ENCODE data around the gene NXPH4. TPM values are rescaled to one million over a fixed set of nuclear protein-coding genes. Genes with fewer than 3 reads are reported as not detected.

Gene NXPH4
- total RNA-seq, 1 donor from 2014 or later, result 2.4 TPM

DNA sequence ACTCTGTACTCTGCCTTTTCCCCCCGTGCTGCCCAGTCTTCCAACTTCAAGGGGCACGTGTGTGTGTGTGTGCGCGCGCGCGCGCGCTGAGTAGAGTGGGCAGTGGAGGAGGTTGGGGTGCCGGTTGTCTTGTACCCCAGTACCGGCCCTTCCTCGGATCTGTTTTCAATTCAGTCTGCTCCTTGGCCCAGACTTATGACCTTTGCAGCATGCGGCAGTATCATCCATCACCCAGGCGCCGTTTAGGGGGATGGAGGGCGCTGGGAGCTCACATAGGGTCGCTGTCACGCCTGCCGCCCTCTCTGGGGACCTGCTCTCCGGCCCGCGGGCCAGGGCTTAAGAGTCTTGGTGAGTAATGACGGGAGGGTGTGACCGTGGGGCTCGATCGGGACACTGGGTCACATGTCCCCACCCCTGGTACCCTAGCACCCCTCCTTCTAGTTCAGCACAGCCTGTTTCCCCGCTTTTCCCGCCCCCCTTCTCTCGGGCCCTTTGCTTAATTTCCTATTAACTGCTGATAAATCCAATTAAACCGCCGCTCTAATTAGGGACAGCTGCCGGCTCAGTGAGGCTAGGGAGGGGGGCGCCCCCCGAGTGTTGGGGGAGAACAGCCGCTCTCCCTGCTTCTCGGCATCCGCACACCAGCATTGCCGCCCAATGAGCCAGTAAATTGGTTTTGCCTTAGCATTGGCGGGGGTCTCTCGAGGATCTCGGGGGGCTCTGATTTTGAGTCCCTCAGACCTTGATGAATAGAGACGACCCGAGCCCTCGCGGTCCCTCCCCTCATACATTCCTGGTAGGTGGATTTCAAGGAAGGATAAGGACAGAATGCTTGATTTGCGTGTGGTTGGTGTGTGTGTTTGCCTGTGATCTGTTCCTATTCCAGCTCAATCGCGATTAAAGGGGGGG lies 25.1 kb downstream of the NXPH4 start:
- peak; percentile 30 for DNase-seq (ENCODE audit: low read depth)

DNA sequence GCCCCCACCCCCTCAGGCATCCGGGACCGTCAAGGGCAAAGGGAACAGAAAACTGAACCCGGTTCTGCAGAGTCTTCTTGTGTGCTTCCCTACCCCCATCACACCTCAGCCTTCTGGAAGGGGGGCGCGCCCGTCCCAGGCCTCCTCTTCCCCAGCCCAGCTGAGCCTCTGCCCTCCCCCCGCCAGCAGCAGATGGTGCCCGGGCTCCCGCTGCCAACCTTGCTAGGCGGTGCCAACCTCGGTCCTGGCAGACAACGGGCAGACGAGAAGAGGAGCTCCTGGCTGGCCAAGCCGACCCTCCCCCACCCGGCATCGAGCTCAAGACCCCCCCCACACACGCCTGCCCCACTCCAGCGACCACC lies 25.7 kb downstream of the NXPH4 start:
- DNase-seq (ENCODE audit: low read depth), result peak; percentile 66

DNA sequence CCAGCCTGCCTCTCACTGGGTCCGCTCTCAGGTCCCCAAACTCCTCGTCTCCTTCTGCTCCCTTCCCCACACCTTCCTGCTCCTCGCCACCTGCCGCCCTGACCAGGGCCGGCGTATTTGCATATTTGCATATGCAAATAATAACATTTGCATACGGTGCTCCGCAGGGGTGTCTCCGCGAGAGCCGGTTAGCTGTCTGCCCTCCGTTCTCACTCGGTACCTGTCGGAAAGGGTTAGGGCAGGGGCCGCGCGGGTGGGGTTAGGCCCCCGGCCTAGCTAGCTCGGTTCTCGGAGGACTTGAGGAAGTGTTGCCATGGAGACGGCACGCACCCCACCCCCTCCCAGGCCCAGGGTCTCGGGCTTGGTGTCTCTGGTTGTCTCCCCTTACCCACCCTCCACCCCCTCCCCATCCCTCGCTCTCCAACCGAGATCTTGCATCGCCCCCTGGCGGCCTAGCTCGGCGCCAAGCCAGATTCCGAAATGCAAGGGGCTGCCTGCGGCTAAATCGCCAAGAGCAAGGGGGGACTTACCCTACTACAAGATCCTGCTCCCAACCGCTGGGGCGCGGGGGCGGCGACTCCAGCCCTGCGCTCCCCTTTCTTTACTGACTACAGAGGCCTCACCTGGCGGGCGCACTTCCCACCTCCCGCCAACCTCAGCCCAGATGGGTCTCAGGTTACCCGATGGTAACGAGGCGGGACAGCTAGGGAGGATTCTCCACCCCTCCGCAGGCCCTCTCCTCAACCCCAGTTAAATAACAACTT lies 26.3 kb downstream of the NXPH4 start:
- DNase-seq (ENCODE audit: low read depth), result no peak

DNA sequence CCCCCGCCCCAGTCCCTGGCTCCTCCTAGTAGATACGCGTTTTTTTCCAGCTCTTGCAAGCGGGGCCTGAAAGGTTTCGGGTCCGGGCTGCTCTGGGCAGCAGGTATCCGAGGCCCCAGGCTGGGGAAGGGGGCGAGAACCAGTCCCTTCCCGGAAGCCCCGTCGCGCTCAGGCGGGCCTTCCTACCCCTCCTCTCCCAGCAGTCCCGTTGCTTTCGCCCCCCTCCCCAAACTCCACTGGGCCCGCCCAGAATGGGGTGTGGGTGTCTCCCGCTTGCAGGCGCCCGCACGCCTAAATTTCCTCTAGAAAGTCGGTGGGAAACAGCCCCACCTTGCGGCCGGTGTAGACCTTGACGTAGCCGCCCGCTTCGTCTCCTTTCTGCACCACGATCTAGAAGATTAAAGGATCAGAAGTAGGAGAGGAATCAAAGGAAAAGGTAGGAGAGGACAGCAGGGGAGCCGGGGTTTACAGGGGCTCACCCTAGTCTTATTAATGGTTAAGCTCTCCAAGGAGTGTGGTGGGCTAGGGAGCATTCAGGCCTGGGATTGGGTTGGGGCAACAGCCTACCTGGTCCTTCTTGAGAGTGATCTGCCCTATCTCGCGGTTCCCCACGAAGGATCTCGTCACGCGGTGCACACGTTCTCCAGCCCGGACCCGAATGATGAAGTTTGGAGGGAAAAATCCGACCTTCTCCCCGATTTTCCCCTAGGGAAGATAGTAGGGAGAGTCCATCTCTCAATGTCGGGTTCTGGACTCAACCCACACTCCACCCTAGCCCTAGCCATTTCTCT lies 27.1 kb downstream of the NXPH4 start:
- no peak for DNase-seq (ENCODE audit: low read depth)

DNA sequence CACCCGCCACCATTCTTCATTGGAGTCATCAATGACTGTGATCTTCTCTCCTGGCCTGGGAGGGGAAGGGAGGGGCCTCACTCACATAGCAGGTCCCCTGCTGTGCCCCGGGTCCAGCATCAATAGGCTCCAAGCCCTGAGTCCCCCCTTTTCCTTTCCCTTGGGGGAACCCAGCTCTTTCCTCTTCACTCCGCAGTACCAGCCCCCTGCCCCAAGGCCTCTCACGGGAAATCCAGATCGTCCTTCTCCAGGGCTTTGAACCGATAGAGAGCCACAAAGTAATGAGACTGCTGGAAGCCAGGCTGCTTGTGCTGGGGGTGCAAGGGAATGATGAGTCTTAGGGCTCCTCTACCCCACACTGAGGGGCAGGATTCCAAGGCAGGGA lies 27.7 kb downstream of the NXPH4 start:
- no peak for DNase-seq (ENCODE audit: low read depth)

DNA sequence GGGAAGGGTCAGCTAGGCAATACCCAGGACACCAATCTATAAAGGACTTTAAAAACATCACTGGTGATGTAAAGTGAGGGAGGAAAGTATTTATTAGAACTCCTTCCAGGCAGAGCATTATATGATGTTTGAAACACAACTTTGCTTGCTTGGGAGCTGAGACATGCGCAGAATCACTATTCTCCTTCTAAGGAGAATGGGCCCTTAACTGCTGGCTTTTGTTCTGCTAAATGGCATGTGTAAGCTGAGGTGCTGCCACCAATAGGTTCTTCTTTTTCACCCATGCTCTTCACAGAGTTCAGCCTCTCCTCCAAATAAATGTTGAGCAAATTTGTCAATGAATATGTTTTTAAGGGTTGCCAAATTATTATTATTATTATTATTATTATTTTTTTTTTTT lies 30.4 kb downstream of the NXPH4 start:
- no peak for DNase-seq (ENCODE audit: low read depth)

DNA sequence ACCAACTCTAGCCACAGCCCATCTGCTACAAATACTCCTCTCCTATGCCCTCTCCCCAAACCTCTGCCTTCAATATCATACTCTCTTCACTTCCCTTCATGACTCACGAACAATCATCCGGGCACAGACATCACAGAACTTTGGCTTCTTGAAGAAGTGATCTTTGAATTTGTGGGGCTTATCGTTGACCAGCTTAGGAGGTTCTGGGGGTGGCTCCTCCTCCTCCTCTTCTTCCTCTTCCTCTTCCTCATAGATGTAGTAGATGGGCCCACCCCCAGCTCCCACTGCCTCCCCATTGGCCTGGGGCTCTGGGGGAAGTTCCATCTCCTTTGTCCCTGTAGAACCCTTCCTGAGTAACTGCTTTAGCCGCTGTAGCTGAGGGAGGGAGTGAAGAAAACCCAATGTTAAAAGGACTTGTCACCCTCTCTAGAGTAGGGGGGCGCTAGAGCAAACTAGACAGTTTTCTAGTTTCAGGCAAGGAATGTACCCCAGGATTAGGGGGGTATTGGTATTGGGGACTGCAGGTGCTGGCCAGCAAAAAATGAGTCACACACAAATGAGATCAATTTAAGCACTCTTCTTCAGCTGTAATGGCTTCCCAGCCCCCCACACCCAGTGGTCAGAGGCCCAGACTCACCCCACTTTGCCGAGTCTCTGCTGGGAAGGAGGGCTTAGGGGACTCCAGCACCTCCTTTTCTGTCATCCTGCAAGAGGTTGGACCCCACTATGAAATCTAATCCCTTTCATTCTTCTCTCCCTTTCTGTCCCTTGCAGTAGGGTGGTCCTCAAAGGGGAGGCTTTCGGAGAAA lies 32.5 kb downstream of the NXPH4 start:
- DNase-seq (ENCODE audit: low read depth), result peak; percentile 24

DNA sequence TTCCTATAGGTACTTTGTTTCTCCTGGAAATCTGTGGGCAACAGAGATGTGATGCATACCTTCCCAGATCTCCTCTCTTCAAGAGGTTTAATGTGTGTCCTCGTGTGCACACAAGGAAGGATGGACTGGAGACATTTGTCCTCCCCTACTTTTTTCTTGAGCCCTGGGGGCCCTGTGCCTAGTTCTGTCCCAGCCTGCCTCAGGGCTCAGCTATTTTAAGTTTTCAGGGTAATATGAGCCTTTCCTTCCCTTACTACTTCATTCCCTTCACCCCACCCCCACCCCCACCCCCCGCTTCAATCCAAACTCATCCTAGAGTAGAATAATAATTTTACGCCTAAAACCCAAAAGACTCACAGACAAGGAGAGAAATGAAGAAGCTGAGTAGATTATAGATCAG lies 33.9 kb downstream of the NXPH4 start:
- DNase-seq (ENCODE audit: low read depth), result peak; percentile 77

DNA sequence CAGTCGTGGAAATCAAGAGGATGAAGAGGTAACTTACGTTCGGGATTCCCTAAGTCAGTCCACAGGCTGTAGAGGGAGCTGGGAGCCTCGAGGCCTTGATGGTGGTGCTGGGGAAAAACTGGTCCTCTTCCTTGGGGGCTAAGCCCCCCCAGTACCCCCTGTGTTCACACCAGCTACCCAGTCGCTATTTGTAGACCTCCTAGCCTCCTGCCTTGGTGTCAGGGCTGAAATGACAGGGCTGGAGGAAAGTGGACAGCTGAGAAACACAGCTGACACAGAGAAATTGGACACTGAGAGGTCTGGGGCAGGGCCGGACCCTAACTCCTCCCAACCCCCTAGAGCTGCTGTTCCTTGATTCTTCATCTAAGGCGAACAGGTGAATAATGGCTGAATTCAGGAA lies 34.4 kb downstream of the NXPH4 start, which contains the start of gene STAC3:
TSS of gene STAC3 (minus strand) at position 232 of the 400 bp plus-strand sequence. CDS start 1,551 bp downstream, outside the sequence.
- peak; percentile 95 for DNase-seq (ENCODE audit: low read depth)

DNA sequence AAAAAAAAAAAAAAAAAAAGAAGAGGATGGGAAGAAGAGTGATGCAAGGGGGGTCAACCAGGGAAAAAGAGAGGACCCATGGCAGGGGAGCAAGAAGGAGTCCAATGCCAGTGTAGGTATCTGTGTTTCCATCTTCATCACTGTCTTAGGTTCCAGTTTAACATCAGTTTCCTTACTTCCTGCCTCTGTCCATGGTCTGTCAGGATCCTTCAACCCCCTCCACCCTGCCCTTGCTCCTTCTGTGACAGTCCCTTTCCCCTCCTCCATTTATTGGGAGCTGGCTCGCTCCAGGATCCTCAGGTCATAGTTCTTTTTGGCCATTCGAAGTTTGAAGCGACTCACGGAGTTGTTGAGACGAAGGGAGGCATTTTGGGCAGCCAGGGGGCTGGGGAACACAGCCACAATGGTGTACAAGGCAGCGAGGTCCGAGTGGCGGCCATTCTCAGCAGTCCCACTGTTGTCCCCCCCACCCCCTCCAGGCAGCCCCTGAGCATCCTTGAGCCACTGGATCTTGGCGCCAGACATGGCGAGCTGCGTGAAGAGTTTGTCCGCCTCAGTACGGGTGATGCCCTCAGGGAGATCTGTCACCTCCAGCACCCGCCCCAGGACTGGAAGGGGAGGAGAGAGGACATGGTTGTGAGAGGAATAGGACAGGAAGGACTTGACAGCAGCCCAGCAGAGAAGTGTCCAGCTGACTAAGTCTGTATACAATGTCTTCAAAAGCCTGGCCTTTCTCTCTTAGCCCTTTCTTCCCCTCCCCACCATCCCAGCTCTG lies 38.1 kb downstream of the NXPH4 start:
- DNase-seq (ENCODE audit: low read depth), result no peak

DNA sequence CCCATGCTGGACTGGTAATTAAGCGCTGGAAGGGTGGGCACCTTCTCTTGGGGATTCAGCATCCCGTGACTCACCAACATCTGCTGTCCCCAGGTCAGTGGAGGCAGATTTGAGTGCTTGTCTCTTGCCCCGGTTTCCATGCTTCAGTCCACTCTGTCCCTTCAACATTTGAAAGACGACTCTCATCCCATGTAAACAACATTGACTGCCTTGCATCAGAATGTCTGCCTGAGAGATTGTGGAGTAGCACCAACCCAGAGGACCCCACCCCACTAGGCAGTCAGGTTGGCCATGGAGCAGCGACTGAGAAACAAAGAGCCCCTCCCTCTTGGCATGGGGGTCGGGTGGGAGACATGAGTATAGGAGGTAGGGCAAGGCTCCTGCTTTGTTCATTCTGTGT lies 39.3 kb downstream of the NXPH4 start:
- DNase-seq (ENCODE audit: low read depth), result no peak

DNA sequence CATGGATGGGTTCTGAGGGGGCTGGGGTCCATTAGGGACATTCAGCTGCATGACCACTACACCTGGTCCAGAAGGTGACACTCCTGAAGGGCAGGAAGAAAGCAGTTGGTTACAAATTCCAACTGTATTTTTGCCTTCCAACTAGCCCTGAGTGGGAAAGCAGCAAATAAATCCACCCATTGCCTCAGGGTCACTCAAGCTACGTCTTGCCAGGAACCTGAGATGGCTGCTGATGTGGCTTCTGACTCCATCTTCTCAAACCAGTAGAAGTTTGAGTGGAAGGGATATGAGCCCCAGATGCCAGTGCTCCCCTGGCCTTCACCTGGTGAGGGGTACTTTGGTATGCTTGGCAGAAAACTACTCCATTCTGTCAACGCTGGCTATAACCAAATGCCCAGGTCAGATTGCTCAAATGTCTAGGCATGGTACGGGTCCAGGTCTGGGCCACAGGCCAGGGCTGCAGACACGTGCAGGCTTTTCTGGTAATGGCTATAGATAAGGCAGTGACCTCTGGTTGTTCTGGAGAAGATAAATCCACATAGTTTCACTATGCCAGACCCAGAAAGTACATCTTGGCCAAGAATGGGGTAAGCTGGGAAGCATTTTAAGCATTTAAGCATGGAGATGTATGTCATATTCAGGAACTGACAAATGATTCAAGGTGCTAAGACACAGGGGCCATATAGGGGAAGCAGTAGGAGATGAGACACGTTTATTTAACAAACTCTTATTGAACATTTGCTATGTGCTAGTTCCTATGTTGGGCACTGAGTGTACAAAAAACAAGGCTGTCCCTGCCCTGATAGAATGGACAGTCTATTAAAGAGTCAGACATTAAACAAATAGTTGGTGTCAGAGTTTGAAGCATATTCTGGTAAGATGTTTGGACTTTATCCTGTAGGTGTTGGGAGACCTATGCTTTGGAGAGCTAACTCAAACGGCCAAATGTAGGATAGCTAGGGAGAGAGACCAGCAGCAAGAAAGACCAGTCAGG lies 42.7 kb downstream of the NXPH4 start:
- no peak for DNase-seq (ENCODE audit: low read depth)

DNA sequence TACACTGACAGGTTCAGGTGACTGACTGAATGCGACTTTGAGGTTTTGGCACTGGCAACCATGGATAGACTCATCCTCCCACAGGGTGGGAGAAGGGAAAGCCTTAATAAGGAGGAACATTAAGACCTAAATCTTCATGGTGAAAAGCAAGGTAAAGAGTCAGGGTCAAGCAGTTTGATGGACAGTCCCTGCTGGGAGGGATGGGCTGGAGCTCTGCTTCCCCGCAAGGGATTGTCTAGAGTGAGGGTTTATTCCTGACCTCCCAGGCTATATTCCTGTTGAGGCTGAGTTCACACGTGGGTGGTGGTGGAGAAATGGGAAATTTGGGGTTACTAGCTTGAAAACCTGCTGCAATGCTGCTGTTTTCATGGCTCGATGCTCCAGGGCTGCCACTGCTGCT lies 43.8 kb downstream of the NXPH4 start:
- no peak for DNase-seq (ENCODE audit: low read depth)

DNA sequence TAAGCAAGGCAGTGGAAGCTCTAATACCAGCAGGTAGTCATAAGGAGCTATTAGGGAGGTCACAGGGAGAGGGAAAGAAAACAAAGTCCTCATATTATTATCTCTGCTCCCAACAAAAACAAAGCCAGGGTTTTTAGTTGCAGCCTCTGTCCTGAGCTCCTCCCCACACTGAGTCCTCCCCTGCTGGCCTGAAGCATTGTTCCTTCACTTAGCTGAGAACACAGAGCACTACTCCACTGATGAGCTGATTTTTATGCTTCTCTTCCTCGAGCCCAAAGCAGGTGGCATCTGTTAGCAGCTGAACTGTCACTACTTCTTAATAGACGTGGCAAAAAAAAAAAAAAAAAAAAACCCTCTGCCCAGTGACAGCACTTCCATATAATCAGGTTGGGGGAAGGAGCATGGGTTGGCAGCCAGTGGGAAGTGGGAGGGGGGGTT lies 44.9 kb downstream of the NXPH4 start:
- peak; percentile 80 for DNase-seq (ENCODE audit: low read depth)

DNA sequence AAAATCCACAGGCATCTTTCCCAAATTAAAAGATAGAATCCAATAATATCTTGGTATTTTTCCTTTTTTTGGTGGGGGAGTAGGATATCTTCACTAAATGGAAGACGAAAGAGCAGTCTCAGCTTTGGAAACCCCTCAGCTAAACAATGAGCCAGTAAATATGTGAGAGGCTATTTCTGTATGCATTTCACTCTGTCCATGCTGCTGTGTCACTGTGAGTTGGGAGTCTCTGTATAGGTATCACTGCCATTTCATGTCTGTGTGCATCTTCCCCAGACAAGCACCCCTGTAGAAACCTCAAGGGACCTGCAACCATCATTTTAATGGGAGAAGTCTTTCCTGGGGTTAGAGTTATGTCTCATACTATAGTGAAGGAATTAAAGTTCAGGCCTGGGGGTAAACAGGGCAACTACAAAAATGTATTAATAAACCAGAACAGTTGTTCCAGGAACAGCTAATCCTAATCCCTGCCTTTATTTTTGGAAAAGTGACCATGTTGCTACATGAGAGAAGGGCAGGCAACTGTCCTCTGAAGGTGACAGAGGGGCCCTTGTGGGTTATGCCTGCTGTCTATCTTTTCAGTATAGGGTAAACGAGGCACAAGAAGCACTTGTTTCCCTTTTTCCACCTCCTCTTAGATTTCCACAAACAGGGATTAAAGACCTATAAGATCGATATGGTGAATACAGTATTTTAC lies 45.7 kb downstream of the NXPH4 start:
- peak; percentile 75 for DNase-seq (ENCODE audit: low read depth)

DNA sequence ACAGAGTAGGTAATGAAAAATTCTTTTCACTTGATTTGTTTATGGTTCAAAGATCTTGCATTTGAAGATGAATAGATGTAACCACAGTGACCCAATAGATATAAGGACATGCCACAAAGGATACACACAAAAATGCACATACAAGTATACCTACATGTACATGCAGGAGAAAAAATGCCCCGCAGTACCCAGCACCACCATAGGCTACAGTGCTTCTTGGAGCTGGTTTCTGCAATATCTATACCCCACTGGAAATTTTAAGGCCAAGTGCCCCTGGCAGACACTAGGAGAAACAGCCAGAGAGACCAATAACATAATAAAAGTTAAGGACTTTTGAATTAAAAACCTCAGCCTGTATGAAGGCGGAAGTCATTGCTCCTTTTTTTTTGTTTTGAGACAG lies 46.5 kb downstream of the NXPH4 start:
- no peak for DNase-seq (ENCODE audit: low read depth)

DNA sequence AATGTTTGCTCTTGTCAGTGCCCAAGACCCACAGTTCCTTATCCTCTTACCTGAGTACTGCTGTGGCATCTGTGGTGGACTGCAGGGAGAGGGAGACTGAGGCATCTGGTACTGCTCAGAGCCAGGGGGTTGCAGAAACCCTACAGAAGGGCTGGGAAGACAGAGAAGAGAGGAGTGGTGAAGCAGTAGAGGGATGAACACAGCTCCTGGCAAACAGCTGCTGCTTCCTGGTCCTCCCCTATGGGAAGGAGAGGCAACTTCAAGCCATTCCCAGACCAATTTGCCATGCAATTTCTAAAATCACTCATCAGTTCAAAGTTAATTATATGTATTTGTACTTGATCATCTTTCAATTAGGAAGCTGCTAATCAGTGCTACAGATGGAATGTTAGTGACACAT lies 50.1 kb downstream of the NXPH4 start:
- no peak for DNase-seq (ENCODE audit: low read depth)

DNA sequence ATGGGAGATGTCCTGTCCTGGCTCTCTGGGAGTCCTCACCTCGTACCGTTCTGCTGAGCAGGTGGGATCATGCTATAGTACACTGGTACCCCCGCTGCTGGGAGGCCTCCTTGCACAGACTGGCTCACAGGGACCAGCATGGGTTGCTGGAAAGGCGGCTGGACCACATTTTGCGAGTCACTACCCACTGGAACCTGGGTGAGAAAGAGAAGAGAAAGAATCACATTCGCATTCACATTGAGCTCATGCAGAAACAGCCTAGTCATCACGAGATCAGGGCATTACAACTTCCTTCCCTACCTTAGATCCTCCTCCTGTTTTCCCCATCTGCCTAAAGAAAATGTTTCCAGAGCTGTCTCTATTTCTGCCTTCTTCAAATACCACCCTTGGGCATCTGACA lies 51.7 kb downstream of the NXPH4 start:
- peak; percentile 41 for DNase-seq (ENCODE audit: low read depth)

Measured in myocyte (in vitro differentiated cells).